Measurements from ENCODE around the gene TAS2R60. TPM values are rescaled to one million over a fixed set of nuclear protein-coding genes. Genes with fewer than 3 reads are reported as not detected.
"Not testable (repeated sequence)": the region's sequence is repeated elsewhere in the genome, so short reads cannot be mapped to it uniquely, and the experiment has no call there.

Gene TAS2R60
- total and polyA plus RNA-seq, 7 donors = not detected

- ATAC-seq (peak in 1 of 4 donors; percentile 51), DNase-seq (no peak)
- no peaks in the 10 kb centered on the region for H3K9me3 ChIP-seq
- TF ChIP-seq, protein P1, sequence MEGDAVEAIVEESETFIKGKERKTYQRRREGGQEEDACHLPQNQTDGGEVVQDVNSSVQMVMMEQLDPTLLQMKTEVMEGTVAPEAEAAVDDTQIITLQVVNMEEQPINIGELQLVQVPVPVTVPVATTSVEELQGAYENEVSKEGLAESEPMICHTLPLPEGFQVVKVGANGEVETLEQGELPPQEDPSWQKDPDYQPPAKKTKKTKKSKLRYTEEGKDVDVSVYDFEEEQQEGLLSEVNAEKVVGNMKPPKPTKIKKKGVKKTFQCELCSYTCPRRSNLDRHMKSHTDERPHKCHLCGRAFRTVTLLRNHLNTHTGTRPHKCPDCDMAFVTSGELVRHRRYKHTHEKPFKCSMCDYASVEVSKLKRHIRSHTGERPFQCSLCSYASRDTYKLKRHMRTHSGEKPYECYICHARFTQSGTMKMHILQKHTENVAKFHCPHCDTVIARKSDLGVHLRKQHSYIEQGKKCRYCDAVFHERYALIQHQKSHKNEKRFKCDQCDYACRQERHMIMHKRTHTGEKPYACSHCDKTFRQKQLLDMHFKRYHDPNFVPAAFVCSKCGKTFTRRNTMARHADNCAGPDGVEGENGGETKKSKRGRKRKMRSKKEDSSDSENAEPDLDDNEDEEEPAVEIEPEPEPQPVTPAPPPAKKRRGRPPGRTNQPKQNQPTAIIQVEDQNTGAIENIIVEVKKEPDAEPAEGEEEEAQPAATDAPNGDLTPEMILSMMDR (IDR thresholded peaks at IDR 0.05) = no peak
- 52 to 57% (median 56%) methylated on average over 3 of the region's 3 CpGs for WGBS, 3 donors
- H3K36me3 ChIP-seq (ENCODE audit: insufficient read depth in 1 of 2, low read depth in 1 of 2) = no peaks in the 10 kb centered on the region
- H3K4me3 ChIP-seq = no peak overlapping the region
- intact Hi-C loops (cut with DNase I) = no loop called here
- no peaks in the 10 kb centered on the region for H3K4me1 ChIP-seq
- H3K27me3 ChIP-seq (ENCODE audit: insufficient read depth in 3 of 3, low read length in 2 of 3) = peaks cover 0 to 6% (median 2%) of the 10 kb centered on the region in 3 donors
- no peak overlapping the region for H3K27ac ChIP-seq
These were observed 21.2 kb upstream of the TAS2R60 start for GRCh38 chr7:143422033-143422432.

DNA sequence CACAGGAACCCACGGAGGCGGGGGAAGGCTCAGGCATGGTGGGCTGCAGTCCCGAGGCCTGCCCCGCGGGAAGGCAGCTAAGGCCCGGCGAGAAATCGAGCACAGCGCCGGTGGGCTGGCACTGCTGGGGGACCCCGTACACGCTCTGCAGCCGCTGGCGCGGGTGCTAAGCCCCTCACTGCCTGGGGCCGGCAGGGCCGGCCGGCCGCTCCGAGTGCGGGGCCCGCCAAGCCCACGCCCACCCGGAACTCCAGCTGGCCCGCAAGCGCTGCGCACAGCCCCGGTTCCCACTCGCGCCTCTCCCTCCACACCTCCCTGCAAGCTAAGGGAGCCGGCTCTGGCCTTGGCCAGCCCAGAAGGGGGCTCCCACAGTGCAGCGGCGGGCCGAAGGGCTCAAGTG, 18.8 kb upstream of the TAS2R60 start:
- H3K36me3 ChIP-seq (ENCODE audit: insufficient read depth in 1 of 2, low read depth in 1 of 2); H3K4me1 ChIP-seq; H3K4me3 ChIP-seq; H3K27me3 ChIP-seq (ENCODE audit: insufficient read depth in 3 of 3, low read length in 2 of 3); H3K9me3 ChIP-seq; DNase-seq; ATAC-seq; intact Hi-C loops (cut with DNase I); H3K27ac ChIP-seq: not testable (repeated sequence)
- WGBS, 3 donors = 93 to 99% (median 96%) methylated on average over 13 to 34 of the region's 34 CpGs

GRCh38 chr7:143426479-143427142, 16.6 kb upstream of the TAS2R60 start:
- intact Hi-C loops (cut with DNase I) = no loop called here
- DNase-seq = no peak
- no peak overlapping the region for H3K27ac ChIP-seq
- H3K4me1 ChIP-seq = no peaks in the 10 kb centered on the region
- 90 to 96% (median 95%) methylated on average over 2 of the region's 2 CpGs for WGBS, 3 donors
- TF ChIP-seq, protein P1 (IDR thresholded peaks at IDR 0.05) = no peak
- H3K27me3 ChIP-seq (ENCODE audit: insufficient read depth in 3 of 3, low read length in 2 of 3) = peaks cover 0 to 2% (median 0%) of the 10 kb centered on the region in 3 donors
- no peak overlapping the region for H3K4me3 ChIP-seq
- H3K9me3 ChIP-seq = no peaks in the 10 kb centered on the region
- H3K36me3 ChIP-seq (ENCODE audit: insufficient read depth in 1 of 2, low read depth in 1 of 2) = no peaks in the 10 kb centered on the region
- no peak for ATAC-seq

- Histone ChIP-seq H3K27ac (no peak overlapping the region), H3K36me3 (ENCODE audit: insufficient read depth in 1 of 2, low read depth in 1 of 2) (no peaks in the 10 kb centered on the region), H3K4me3 (no peak overlapping the region), H3K27me3 (ENCODE audit: insufficient read depth in 3 of 3, low read length in 2 of 3) (no peaks in the 10 kb centered on the region), H3K9me3 (no peaks in the 10 kb centered on the region), H3K4me1 (no peaks in the 10 kb centered on the region)
- 79 to 84% (median 80%) methylated on average over 10 of the region's 10 CpGs for WGBS, 3 donors
- intact Hi-C loops (cut with DNase I) = no loop called here
- no peak for ATAC-seq
- TF ChIP-seq, protein P1 (IDR thresholded peaks at IDR 0.05) = no peak
- DNase-seq = no peak
These were observed 13.2 kb upstream of the TAS2R60 start for GRCh38 chr7:143429770-143430698.

- H3K36me3 ChIP-seq (ENCODE audit: insufficient read depth in 1 of 2, low read depth in 1 of 2) = no peaks in the 10 kb centered on the region
- no peaks in the 10 kb centered on the region for H3K27me3 ChIP-seq (ENCODE audit: insufficient read depth in 3 of 3, low read length in 2 of 3)
- WGBS, 3 donors = 40 to 70% (median 44%) methylated on average over 2 of the region's 2 CpGs
- no peak overlapping the region for H3K4me3 ChIP-seq
- H3K4me1 ChIP-seq = no peaks in the 10 kb centered on the region
- intact Hi-C loops (cut with DNase I) = no loop called here
- TF ChIP-seq, protein P1 (IDR thresholded peaks at IDR 0.05) = no peak
- no peak overlapping the region for H3K27ac ChIP-seq
- DNase-seq (no peak), ATAC-seq (no peak)
- no peaks in the 10 kb centered on the region for H3K9me3 ChIP-seq
These were observed 12.1 kb upstream of the TAS2R60 start for GRCh38 chr7:143431109-143431508.
